T-helper 2 cell (primary cell): ENCODE results near the gene AQP7.
A peak's percentile ranks its signal among the peaks of the same experiment; 100 is the strongest.
"Not testable (repeated sequence)": the region's sequence is repeated elsewhere in the genome, so short reads cannot be mapped to it uniquely, and the experiment has no call there.

ENCODE experiments used
- DNase-seq, 5 experiments: peaks; one replicate each; pipeline versions ENCODE4 v3.0.0 to v3.0.0-alpha.2; 2012 to 2022

The AQP7 gene

DNA sequence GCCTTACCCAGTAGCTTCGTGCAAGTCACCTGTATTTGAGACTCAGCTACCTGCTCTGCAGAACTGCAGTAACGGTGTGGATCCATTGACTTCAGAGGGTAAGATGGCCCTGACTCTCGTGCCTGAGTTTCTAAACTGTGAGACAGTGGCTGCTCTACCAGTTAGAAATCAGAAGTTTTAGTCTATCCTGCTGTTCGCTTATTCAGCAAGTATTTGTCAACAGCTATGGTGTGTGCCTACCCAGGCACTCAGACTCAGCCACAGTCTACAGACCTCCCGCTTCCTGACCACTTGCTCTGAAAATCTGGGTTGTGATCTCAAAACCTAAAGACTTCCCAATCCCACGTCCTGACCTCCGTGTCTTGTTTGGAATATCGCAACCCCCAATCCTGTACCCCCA, 31.5 kb upstream of the AQP7 start:
- DNase-seq: no peak

DNA sequence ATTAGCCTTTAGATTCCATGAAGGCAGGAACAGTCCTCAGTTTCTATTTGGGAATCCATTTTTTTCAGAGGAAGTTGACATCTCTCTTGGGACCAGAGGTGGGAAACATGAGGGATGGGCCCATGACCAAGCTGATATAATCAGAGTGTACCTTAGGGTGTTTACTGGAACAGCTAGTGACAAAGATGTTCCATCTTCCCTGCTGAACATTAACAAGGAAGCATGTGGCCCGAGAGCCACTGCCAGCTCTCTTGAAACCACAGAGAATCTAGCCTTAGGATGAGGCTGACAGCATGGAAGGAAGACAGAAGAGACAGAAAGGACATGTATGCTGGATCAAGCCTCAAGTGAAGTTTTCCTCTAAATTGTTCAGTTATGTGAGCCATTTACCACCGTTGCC, 29.1 kb upstream of the AQP7 start:
- DNase-seq: no peak

DNA sequence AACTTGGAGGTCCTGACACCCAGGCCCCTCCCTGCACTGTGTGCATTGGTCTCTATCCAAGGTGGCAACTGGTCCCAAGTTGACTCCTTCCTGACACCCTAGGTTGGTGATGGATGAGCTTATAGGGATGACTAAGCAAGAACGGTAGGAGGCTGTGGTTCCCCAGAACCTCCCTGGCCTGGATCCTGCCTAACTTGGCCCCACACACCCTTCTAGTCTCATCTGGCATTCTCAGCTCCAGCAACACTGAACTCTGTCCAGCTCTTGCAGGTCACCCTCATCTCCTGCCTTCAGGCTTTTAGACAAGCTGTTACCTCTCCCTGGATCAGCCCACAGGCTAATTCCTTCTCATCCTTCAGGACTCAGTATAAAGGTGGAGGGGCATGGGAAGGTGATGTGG, 28.6 kb upstream of the AQP7 start:
- no peak for DNase-seq

DNA sequence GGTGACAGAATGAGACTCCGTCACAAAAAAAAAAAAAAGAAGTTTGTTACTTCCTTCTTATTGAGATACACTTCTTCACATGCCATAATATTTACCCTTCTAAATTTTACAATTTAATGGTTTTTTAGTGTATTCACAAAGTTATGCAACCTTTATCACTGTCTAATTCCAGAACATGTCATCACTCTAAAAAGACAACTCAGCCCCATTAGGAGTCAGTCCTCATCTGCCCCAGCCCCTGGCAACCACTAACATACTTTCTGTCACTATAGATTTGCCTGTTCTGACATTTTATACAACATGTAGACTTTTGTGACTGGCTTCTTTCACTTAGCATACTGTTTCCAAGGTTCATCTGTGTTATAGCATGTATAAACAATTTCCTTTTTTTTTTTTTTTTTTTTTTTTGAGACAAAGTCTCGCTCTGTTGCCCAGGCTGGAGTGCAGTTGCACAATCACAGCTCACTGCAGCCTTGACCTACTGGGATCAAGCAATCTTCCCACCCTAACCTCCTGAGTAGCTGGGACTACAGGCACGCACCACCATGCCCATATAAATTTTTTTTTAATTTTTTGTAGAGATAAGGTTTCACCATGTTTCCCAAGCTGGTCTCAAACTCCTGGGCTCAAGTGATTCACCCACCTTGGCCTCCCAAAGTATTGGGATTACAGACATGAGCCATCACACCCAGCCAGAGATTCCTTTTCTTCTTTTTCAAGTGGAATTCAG, 27.1 kb upstream of the AQP7 start:
- DNase-seq: no peak

DNA sequence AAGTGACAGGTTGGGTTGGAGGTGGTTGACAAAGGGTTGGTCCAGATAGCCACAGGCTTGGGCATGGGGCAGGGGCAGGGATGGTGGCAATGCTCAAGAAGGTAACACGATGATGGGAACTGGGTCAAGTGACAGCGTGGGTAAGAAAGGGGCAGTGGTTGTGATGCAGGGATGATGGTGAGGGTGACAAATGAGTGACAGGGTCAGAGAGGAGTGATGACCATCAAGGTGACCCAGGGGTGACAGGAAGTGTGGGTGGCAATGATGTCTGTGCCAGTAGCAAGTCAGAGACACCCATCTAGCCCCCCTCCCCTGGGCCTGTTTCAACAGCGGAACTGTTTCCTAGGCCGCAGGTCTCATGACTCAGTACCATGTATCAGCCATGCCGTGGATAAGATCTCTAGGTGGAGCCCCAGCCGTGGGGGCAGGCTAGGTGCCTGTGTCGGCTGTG, 24.5 kb upstream of the AQP7 start:
- peak in 1 of 5 experiments; percentile 80 for DNase-seq

DNA sequence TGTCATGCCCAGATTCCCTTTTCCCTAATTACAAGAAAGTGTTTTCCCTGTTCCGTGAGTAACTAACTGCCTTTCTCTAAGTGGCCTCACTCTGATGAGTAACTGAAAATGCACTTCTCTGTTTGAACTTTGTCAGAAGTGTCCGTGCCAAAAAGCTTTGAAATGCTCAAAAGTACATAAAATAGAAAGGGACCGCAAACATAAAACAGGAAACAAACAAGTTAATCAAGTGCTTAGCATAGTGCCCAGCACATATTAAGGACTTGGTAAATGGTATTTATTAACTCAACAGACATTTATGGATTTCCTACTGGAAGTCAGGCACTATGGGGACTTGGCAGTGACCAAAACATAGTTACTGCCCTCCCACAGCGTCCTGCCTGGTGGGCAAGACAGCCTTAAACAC, 22.8 kb upstream of the AQP7 start:
- DNase-seq: no peak

DNA sequence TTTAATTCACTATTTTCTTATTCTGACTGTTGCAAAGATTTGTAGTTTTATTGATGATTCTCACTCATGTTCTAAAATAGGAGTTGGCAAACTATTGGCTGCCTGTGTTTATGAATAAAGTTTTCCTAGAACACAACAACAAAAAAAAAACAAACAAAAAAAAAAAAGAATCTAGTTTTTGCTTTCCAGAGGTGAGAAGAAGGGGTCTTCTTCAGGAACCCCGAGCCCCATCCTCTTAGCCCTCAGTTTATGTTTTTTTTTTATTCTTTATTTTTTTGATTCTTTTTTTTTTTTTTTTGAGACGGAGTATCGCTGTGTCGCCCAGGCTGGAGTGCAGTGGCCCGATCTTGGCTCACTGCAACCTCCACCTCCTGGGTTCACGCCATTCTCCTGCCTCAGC, 22.1 kb upstream of the AQP7 start:
- DNase-seq: not testable (repeated sequence)

DNA sequence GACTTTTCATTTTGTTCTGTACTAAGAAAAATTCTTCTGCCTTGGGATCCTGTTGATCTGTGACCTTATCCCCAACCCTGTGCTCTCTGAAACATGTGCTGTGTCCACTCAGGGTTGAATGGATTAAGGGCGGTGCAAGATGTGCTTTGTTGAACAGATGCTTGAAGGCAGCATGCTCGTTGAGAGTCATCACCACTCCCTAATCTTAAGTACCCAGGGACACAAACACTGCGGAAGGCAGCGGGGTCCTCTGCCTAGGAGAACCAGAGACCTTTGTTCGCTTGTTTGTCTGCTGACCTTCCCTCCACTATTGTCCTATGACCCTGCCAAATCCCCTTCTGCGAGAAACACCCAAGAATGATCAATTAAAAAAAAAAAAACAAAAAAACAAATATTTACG, 21.7 kb upstream of the AQP7 start:
- DNase-seq: not testable (repeated sequence)

DNA sequence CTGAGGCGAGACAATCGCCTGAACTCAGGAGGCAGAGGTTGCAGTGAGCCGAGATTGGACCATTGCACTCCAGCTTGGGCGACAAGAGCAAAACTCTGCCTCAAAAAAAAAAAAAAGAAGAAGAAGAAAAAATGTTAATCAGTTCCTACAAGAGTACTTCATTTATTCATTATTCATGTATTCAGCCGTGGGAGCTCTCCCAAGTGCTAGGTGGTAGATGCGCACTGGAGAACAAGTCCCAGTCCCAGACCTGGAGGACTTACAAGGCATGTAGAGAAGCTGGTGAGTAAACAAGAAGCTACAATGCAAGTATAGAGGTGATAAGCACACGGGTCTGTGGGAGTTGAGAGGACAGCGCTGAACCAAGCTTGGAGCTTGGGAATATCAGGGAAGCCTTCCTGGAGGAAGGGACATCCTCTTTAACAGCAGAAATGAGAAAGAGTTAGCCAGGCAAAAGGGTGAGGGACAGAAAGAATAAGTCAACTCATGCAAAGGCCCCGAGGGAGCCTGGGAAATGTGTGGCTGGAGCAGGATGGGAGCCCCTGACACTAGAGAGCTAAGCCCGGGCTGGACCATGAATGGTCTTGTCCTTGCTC, 17.4 kb upstream of the AQP7 start:
- no peak for DNase-seq

DNA sequence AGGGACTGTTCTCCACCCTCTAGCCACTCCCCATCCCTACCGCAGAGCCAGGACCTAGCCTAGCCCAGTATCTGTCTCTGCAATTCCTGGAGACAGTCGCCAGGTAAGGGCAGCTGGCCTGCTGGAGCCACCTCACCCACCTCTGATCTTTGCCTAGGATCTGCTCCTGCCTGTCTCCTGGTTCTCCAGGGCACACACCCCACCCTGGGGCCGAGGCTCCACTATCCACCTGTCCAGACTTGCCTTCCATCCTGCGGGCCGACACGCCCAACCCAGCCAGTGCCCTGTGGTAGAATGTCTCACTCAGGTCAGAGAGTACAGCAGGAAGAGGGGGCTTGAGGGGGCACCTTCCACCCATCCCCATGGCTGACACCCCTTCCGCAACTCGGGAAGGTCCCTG, 15.7 kb upstream of the AQP7 start:
- no peak for DNase-seq

DNA sequence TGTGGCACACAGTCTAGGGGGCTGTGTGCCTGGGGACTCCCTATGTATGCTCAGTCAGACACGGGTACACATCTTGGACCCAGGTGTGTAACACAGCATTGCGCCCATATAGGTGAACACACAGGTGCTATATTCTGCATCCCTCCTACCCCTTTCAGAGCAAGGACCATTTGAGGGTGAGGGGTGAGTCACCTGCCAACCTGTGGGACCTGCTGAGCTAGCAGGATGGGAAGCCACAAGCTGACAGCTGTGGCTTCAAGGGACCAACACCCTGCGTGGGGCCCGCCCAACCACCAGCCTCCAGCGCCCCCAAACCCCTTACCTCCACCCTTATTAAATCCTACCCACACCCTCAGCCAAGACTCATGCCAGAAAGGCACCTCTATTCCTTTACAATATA, 14.6 kb upstream of the AQP7 start:
- DNase-seq: peak in 3 of 5 experiments; percentile 14 to 59 (median 54)

DNA sequence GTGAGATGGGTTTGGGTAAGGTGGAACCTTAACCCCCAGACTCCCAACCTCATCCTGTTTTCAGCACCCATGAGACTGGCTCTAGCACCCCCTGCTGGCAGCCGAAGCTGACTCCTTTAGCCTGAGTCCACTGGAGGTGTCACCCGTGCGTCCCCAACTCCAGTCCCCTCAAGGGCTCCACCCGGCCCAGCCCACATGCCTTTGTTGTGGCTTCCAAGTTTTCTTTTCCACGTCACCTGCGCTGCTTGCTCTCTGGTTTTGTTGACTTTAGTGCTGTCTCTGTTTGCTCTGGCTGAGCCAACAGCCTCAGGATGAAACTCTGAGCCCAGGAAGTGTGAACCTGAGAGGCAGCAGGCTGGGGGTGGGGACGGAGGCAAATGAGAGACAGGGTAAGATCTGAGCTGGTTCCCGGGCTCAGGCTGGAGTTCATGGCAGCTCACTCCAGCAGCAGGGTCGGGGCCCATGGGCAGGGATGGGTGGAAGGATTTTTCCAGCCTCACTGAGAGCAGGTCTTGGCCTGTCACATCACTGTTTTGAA, 13.2 kb upstream of the AQP7 start:
- DNase-seq: peak; percentile 71 to 93 (median 89)

DNA sequence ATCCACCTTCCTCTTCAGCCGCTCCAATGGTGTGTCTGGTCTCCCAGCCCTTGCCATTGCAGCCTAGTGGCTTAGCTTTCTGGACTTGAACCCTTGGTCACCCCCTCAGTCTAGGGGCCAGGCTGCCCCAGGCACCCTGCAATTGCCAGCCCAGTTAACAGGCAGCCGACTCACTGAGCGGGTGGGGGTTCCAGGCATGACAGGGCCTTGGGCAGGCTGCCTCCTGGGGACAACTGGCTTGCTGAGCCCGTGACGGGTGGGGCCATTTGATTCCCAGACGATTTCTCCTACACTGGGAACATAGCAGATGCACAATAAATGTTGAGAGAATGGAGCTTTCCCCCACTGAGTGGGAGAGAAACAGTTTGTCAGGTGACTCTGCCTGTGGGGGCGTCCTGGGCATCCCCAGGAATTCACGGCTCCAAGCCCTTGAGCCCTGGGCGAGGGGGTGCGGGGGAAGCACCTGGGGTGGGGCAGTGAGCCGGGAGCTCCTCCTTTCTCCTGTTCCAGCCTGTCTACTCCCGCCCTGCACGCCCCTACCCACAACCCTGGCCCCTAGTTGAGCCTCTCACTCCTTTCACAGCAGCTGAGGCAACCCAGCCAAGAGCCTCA, 12.6 kb upstream of the AQP7 start:
- no peak for DNase-seq

DNA sequence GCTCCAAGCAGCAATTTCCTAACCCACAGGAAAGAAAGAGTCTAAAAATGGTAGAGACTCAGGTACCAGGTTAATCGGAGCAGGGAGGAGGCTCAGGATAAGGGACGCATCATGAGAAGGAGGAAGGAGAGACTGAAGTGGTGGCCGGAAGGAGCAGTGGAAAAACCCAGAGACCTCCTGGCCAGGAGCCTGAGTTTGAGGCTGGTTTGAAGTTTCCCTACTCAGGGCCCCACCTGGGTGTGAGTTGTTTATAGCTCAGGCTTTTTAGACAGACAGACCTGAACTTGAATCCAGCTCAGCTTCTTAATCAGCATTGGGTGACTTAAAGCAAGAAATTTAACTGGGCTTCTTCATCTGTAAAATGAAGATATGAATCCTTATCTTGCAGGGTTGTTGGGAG, 11.9 kb upstream of the AQP7 start:
- no peak for DNase-seq

DNA sequence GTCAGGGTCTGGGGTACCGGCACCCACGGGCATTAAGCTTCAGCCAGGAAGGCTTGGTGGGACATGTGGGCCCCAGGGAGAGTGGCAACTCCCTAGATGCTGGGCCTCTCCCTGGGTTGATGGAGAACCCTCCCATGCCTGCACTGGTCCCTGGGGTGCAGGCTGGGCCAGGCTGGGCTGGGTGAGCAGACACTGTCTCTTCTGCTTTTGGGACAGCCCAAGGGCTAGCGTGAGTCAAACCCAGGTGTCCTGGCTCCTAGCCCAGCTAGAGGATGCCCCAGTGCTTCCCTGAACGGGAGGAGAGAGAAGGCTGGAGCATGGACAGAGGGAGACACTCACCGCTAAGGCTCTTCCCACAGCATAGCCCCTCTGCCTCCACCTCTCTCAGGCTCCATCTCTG, 5.7 kb upstream of the AQP7 start:
- DNase-seq: no peak

DNA sequence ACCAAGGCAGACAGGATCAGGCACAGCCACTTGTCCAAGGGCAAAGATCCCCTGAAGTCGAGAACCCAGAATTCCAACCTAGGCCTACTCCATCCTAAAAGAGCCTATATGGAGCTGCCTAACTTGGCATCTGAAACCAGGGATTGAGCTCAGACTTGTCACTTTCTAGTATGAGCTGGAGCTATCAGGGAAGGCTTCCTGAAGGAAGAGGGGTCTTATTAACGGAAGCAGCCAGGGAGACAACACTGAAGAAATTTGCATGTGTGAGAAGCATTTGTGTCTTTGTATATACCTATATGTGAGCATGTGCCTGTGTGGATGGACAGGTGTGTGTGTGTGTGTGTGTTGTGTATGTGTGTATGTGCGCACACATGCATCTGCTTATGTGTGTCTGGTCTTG, 4.7 kb upstream of the AQP7 start:
- no peak for DNase-seq

DNA sequence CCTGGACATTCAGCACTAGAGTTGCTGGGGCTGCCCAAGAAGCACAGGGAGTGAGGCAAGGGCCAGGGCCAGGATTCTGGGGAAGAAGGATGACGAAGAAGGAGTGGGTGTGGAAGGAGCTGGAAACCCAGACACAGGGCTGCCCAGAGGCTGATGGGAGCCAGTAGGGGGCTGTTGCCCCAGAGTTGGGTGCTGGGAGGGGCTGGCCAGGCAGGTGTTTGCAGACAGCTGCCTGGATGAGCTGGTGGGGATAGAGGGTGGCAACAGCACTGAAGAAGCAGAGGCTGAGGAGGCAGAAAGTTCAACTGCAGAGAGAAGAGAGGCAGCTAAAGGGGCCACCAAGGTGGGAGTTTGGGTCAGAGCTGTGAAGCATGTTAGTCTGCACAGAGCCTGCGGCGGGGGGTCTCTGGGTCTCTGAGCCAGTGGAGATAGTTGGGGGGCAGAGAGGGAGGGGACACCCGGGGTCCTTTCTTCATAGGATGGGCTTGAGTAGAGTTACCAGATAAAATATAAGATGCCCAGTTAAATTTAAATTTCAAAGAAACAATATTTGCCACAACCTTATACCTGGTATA, 2.5 kb upstream of the AQP7 start:
- no peak for DNase-seq

DNA sequence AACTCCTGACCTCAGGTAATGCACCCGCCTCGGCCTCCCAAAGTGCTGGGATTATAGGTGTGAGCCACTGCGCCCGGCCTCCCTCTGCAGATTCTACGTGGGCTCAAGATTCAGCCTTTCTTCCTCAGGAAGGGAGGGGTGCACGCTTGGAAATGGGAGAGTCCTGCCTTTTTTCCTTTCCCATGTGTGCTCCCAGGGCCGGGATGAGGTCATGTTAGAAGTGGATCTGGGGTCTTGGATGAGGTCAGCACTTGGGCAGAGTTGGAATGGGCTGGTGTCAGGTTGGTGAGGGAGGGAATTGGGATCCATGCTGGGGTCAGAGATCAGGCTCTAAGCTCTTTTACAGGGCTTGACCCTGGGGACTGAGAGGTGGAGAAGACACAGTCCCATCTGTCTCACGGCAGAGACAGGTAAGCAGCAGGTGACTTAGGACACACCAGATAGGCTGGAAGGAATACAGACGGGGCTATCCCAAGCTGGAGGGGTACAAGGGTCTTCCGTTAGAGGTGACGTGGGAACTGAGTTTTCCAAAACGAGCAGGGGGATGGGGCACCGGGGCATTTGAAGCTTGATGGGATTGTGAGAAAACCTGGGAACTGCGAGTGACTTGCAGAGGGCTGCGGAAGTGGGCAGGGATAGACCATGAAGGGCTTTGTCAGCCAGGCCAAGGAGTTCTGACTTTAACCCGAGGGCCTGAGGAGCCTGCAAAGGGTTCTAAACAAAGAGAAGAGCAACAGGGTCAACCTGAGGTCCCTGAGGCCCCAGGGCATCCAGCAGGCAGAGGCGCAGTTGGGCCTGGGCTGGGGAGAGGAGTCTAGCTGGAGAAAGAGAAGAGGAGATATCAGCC, 1.8 kb upstream of the AQP7 start:
- DNase-seq: no peak

DNA sequence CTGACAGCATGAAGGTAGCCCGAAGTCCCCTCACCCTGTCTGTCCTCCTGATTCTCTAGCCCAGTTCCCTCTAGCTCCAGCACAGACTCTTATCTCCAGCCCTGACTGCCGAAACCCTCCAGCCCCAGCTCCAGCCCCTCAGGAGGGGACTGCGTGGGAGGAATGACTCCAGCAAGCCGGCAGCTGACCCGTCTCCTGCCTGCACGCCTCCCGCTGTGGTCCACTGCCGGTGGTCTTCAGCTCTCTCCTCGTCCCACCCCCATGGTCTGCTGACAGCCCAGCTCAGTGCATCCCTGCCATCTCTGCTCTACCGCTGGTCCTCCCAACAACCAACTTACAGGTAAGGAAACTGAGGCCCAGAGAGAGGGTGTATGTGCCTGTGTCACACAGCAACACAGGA, 559 bp downstream of the AQP7 start:
- DNase-seq: not testable (repeated sequence)

DNA sequence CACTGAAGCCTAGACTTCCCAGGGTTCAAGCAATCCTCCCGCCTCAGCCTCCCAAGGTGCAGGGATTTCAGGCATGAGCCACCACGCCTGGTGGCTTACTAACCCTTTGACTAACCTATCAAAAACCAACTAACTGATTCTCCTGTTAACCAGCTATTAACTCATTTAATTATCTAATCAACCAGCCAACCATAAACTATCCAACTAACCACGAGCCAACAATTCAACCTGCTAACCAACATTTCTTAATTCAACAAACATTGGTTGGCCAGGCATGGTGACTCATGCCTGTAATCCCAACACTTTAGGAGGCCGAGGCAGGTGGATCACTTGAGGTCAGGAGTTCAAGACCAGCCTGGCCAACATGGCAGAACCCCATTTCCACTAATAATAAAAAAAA, 3.3 kb downstream of the AQP7 start:
- DNase-seq: not testable (repeated sequence)

DNA sequence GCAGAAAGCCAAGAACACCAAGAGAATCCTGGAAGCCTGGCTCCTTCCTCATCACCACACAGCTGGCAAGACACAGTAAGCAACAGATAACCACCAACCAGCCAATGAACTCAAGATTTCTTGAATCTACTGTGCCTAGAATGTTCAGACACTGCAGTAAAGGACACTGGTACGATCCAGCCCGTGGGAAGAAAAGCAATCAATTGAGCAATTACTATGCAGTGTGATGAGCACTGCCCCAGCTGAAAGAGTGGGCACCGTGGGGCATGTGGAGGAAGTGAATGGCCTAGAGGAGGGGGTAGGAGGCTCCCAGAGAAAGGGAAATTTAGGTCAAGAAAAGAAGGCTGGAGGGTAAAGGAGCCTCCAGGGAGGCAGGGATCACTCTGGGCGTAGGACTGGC, 4.6 kb downstream of the AQP7 start:
- not testable (repeated sequence) for DNase-seq

DNA sequence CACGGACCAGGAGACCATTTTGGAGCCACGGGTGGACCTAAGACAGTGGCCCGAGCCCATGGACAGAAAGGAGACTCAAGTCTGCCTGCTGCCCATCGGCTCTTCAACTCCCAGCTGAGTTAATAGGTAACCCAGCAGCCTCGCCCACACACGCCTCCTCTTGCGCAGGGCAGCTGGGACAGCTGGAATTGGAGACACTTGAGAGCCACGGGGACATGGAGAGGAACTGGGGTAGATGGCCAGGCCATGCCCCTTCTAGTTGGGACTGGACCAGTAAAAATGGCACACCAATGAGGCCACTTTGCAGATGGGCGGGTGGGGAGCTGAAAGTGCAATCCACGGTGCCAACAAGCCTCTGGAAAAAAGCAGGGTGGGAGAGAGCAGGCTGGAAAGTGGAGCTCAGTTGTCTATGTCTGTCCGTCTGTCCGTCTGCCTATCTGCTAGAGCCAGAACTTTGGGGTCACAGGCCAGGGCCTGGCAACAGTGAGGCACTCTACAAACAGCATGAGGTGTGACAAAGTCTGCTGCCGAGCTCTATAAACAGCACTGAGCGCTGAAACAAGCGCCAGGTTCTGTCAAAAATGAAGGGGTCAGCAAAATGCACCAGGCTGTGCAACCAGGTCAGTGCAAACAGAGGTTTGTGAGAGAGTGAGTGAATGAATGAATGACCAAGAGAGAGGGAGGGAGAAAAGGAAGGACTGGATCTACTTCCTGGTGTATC, 7.0 kb downstream of the AQP7 start:
- not testable (repeated sequence) for DNase-seq
